Suppressor macrophage (primary cell): ENCODE measurements around the gene PLCD1.

Experiments used
- DNase-seq, 4 experiments: peaks; one replicate each; pipeline ENCODE4 v3.0.0-alpha.2; 2020 to 2022

Gene PLCD1

DNA sequence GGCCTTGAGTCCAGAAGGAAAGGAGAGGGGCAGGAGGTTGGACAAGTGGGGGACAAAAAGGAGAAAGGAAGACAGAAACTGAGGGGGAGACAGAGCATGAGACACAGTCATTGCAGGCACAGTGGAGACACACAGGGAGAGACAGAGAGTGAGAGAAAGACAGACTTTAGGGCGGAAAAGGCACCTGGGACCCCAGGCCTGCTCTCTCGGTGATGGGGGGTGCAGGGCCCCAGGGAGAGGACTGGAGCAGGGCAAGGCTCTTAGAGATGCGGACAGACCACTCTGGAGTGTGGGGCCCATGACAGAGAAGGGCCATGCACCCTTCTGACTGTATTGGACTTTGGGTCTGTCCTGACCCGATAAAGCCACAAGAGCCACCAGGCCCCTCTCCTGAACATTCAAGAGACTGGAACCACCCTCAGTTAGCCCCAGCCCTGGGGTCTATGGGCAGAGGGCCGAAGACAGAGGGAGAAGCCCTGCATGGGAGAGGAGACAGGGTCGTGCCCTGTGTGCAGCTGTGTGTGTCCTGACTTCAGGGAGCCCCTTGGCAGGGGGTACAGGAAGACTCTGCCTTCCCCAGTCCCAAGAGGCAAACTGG, 12.5 kb downstream of the PLCD1 start:
- DNase-seq, result no peak

DNA sequence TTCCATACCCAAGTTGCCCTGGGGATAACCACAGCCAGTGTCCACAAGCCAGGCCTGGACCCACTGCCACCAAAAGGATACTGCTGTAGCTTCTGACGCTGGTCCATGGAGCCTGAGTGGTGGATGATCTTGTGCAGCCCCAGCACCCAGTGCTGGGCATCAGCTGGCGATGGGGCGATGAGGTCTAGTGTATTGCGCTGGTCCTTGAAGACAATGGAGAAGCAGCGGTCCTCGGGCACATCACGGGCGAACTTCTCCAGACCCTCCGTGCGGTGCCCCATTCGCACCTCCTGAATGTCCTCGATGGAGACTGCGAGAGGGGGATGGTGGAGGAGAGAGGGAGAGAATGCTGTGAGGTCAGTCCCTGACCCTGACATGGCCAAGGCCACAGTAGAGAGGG, 13.0 kb downstream of the PLCD1 start:
- no peak for DNase-seq

DNA sequence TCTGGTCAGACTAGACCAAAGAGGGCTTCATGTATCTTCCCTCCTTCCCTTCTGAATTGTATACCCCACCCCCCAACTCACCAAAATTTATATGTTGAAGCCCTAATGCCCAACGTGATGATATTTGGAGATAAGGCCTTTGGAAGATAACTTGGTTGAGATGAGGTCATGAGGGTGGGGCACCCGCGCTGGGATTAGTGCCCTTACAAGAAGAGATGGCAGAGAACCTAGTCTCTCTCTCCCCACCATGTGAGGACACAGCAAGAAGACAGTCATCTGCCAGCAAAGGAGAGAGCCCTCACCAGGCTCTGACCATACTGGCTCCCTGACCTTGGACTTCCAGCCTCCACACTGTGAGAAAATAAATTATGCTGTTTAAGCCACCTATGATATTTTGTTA, 13.5 kb downstream of the PLCD1 start:
- no peak for DNase-seq

DNA sequence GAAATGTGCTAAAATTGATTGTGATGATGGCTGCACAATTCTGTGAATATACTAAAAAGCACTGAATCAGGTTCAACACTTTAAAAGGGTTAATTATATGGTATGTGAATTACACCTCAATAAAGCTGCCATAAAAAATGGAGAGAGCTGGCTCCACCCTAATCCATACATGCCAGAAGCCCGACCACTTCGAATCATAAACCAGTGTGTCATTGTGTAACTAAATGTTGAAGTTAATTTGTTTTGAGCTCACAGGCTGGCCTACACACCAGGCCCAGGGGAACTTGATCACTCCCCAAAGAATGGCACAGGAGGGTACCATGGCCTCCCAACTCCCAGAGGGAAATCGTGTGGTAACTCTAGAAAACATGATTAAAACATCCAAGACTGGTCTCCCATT, 14.0 kb downstream of the PLCD1 start:
- no peak for DNase-seq

DNA sequence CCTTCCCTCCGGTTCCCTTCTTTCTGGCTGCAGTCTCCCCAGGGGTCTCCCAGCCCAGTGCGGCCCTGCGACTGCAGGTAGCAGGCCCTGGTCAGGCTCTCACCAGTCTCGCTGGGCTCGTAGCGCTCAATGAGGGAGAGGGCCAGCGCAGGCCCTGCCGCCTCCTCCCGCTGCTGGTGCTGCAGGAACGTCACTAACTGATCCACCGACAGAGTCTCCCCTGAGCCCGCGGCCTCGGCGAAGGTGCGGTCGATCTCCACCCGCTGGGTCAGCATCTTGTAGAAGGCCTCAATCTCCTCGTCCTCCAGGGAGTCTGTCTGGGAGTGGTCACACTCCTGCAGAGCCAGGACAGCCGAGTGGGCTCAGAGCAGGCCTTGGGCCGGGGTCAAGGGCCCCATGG, 18.3 kb downstream of the PLCD1 start:
- DNase-seq, result no peak

DNA sequence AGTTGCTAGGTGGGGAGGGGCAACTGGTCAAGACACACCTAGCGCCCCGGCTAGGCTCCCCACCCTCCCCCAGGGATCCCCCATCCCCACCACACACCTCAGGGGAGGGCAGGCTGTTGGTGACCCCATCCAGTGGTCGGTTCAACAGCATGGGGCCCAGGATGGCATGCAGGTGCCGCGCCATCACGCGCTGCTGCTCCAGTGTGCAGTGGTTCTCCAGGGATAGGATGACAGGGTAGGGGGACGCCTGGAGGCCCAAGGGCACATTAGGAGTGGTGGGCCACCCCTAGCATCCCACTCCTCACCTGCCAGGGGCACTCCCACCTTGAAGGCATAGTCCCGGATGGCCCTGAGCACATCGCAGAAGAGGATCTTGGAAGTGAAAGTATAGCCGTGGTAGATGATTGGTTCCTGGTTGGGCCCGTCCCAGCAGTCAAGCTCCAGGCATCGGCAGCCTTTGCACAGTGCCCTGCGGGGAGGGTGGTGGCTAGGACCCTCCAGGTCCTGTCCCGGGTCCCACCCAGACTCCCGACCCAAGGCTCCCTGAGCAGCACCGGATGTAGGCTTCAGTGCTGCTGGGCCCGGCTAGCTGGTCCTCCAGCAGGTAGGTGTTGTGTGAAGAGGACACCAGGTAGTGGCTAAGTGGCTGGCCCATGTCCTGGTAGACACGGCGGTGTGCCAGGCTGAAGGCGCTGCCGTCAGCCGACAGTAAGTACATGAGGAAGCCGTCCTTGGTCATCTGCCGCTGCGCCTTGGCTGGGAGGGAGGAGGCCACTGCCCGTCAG, 19.4 kb downstream of the PLCD1 start:
- no peak for DNase-seq

DNA sequence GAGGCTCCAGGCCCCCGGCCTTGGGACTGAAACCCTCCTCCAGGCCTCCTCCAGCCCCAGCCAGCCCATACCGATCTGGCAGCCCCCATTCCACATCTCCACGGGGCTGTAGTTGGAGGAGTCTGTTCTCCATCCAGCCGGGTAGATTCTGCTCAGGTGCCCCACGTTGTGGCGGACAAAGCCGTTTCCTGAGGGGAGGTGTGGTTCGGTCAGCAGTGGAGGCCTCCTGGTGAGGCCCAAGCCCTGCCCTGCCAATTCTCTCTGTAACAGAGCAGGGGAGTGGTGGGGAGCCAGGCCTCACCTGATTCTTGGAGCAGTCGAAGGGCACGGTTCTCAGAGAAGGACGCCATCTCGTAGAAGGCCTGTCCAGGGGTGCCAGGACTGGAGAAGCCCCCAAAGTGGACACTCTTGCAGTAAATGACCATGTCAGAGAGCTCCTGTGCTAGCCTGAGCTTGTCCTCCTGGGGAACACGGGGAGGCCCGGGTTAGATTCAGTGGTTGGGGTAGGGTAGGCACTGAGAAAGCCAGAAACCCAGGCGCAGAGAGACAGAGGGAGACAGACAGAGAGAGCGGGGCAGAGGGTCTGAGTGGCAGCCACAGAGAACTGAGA, 20.4 kb downstream of the PLCD1 start:
- no peak for DNase-seq

DNA sequence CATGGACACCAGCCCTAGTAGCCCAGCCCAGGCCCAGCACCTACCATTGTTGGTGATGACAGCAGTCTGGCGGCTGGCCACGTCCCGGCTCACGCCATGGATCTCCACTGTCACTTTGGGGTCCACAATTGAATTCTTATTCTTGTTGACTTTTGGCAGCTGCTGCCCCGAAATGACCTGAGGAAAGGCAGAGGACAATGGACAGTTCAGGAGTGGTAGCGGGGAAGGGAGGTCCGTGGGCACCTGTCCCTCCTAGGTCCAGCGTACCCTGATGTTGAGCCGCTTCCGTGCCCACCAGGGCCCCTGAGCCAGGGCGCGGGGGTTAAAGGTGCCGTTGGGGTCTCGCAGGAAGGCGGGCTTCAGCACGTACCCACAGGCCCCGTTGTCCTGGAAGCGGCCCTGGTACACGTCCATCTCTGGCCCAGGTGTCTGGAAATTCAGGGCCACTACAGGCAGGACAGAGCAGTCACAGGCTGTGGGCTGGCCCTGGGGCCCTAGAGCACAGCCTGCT, 21.2 kb downstream of the PLCD1 start:
- no peak for DNase-seq

DNA sequence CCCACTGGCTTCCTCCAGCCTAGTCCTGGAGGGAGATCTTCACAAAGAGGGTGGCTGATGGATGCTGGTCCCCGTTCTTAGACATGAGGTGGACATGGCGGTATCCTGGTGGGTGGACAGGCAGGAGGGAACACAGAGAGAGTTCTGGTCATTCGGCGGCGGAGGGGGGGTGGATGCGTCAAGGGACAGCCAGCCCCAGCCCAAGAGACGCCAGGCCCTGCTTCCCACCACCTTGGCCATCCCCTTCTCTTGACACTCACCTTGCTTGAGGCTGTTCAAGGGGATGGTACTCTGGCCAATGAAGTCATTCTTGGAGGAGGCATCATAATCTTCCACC, 21.7 kb downstream of the PLCD1 start:
- no peak for DNase-seq

DNA sequence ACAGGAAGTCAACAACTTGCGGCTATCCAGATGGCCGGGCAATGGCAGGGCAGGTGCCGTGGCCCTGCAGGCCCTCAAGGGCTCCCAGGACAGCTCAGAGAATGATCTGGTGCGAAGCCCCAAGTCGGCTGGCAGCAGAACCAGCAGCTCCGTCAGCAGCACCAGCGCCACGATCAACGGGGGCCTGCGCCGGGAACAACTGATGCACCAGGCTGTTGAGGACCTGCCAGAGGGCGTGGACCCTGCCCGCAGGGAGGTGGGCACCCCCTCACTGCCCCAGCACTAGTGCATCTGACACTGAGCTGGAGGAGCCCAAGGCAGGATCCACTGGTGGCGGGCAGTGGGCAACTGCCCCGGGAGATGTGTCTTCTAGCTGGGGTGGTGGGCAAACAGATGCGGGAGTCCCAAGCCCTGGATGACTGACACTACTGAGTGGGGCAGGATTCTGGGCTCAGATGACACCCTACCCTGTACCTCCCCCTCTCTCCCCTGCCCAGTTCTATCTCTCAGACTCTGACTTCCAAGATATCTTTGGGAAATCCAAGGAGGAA, 22.9 kb downstream of the PLCD1 start:
- DNase-seq, result no peak

DNA sequence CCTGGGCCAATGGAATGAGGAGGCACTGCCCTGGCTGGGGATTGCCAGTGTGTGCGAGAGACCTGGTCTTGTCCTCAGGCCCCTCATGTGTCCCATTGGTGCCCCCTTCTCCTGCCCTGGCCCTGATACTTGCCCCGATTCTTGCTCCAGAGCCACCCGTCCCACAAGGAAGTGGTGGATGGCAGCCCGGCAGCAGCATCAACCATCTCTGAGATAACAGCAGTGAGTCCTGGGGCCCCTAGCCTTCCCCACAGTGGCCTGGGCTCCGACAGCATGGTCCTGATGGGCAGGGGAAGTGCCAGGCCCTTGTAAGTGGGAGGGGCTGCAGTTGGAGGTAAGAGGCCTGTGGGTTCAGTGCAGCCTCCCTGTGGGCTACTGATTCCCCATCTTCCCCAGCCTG, 23.4 kb downstream of the PLCD1 start:
- DNase-seq, result no peak

DNA sequence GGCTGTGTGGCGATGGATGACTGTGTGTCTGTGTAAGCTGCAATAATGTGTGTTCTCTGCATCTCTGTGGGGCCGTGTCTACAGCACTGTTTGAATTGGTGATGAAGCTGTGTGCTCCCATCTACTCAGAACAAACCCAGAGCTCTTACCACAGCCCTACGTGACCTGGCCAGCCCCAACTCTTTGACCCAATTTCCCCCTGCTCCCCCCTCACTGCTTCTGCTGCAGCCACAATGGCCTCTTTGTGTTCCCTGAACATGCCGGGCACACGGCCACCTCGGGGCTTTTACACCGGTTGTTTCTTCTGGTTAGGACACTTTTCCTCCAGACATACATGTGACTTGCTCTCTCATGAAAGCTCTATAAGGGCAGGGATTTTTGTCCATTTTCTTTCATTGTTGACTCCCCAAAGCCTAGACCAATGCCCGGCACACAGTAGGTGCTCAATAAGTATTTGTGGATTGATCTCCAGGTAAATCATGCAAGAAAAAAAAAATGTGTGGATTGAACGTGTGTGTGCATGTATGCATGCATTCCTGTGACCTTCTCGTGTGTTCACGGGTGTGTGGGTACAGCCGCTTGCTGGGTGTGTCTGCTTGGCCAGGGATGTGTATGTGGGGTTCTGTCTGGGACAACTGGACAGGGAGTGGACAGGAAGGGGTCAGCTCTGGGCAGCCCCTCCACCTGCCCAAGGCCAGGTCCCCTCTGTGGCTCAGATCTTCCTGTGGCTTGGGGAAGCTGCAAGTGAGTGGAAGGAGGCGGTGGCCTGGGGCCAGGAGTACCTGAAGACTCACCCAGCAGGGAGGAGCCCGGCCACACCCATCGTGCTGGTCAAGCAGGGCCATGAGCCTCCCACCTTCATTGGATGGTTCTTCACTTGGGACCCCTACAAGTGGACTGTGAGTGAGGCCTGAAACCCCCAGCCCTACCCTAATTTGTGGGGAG, 24.1 kb downstream of the PLCD1 start:
- DNase-seq, result no peak

DNA sequence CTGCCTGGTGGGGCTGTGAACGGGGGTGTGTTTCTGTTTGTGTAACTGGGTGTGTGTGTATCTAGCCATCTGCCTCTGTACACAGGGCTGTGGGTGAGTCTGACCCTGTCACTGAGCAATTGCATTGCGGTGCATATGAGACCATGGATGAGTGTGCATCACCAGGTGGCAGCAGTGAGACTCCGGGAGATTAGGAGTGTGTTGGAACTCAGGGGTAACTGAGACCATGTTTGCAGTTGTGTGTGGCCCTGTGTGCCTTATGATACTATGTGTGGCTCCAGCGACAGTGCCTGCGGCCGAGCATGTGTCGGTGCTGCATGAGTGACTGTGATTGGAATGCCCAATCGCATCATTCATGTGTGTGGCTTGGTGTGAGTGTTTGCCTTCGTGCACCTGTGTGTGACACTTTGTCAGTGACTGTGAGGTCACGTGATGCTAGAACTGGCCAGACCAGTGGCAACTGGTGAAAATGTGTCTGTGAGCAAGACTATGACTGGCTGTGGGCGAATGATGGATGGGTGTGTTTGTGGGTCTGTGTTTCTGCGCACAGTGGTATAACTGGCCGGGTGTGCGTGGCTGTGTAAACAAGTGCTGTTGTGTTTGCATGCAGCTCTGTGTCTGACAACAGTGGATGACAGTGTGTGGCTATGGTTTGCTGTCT, 24.9 kb downstream of the PLCD1 start:
- peak; percentile 61 to 80 (median 71) for DNase-seq

DNA sequence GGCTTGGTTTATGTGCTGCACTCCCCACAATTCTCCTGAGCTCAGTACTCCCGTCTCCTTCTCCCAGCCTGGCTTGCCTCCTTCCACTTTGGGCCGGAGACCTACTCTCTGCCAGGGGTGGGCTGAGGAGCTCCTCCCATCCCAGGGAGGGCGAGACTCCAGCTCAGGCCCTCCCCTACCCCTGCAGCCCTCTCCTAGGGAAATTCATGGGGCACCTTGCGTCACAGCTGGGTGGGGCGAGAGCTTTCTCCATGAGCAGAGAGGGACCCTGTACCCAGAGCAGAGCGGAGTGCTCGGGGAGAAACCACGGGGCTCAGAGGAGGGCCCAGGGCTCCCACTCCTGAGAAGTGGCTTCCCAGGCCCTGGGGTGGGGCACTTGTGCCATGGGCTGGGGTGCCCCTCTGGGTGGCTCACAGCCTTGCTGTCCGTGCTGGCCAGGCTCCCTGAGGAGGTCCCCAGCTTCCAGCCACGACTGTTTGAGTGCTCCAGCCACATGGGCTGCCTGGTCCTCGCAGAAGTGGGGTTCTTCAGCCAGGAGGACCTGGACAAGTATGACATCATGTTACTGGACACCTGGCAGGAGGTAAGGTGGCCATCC, 25.5 kb downstream of the PLCD1 start:
- no peak for DNase-seq

DNA sequence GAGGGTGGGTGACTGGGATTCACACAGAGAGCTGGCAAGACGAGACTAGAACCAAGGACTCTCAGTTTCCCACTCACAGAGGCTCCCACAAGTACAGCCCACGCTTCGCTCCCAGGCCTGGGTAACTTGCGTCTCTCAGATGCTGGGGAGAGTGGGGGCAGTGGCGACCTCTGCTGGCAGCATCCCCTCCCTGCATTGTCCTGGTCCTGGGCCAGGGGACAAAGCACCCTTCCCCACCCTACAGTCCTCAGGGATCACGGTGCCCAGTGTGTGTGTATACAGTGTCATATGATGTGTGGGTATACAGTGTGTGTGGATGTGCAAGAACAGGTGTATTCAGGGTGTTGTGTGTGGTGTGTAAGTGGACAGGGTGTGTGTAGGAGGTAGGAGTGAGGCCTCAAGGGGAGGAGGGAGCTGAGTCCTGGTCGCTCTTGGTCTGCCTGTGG, 26.0 kb downstream of the PLCD1 start:
- peak; percentile 55 to 78 (median 66) for DNase-seq

DNA sequence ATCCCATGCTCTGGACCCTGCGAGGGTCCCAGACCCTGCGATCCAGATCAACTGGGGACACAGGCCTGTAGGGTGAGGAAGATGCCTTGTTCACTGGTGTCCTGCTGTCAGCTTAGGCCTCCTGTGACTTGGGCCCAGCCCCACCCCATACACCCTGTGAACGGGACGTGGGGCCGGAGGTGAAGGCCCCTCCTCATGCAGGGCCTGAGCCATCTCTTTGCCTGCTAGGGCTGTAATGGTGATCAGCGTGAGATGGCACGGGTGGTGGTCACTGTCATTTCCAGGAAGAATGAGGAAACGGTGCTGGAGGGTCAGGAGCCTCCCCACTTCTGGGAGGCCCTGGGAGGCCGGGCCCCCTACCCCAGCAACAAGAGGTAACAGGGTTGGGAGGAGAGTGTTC, 26.5 kb downstream of the PLCD1 start:
- DNase-seq, result no peak

DNA sequence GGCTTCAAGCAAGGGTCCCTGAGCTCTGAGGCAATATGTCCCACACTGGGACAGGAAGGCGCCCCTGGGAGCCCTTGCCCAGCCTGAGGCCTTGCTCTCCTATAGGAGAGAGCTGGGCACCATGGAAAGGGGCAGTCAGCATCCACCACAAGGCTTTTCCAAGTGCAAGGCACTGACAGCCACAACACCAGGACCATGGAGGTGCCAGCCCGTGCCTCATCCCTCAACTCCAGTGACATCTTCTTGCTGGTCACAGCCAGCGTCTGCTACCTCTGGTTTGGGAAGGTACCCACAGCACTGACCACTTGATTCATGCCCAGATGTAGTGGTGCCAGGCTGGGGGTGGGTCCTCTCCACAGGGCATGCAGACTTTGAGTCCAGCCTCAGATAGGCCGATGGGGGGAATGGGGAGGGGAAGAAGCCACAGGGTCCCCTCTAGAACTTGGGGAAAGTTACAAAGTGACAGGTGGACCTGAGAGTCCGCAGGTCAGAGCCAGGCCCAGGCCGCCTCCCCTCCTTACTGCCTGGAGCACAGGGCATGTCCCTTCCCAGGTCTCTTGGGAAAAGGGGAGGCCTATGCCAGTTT, 27.1 kb downstream of the PLCD1 start:
- no peak for DNase-seq

DNA sequence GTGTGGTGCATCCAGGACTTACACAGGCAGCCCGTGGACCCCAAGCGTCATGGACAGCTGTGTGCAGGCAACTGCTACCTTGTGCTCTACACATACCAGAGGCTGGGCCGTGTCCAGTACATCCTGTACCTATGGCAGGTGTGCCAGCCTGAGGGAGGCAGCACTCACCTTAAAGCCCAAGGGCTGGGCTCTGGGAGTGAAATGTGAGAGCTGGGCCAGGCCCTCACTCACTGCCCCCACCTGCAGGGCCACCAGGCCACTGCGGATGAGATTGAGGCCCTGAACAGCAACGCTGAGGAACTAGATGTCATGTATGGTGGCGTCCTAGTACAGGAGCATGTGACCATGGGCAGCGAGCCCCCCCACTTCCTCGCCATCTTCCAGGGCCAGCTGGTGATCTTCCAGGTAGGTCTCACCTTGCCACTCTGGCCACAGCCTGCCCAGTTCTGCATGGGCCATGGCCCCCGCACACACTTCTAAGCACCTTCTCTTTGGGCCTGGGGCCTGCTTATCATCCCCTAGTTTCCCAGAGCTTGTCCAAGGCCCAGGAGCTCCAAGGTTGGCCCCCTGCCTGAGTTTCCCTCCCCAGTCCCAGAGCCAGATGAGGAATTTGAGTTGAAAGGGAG, 27.9 kb downstream of the PLCD1 start:
- peak in 1 of 4 experiments; percentile 32 for DNase-seq

DNA sequence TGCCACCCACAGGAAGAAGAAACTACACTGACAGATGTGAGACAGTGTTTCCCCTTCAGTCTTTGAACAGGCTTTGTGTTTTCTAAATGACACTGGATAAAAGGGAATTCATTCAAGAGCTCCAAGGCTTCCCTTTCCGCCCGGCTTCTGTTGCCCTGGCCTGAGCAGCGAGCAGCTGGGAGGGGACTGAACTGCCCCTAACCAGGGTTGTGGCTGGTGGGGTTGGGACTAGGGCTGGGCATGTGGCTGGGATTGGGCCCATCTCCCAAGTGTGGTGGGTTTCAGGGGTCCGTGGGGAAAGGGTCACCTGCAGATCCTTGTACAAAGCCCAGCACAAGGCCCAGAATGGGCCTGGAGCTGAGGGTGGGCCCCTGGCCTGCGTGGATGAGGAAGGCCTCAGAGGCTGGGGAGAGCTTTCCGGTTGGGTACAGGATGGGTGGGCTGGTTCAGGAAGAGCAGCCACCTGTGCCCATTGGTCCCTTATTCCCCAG, 28.4 kb downstream of the PLCD1 start:
- DNase-seq, result no peak

DNA sequence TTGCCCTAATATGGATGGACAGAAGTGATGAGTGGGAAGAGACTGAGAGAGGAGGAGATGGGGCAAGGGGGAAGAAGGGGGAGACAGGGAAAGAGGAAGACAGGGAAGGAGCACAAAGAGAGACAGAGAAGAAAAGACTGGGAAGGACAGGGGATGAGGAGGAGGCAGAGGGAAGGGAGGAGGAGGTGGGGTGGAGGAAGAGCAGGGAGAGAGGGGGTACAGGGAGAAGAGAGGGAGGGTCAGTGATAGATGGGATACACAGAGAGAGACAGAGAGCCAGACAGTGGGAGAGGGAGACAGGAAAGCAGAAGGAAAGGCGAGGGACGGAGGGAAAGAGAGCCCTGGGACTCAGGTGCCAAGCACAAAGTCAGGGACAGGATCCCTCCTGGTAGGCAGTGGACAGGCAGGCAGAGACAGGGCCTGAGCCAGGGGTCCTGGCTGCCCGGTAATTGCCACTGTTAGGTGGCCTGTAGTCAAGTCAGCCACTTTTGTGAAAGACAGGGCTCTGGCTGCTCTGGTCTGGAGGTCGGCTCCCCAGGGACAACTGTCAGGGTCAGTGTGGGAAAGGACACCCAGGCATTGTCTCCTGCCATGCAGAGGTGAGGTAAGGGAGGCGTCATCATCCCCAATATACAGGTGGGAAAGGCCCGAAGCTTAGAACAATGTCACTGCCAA, 29.1 kb downstream of the PLCD1 start:
- no peak for DNase-seq
